Measurements from ENCODE around the gene GATAD2B. TPM values are rescaled to one million over a fixed set of nuclear protein-coding genes. Genes with fewer than 3 reads are reported as not detected.

GATAD2B gene
- total and polyA plus RNA-seq, 2 of the 4 experiments (the other 2 are of a cell fraction) = 3.8 to 6.2 TPM

DNA sequence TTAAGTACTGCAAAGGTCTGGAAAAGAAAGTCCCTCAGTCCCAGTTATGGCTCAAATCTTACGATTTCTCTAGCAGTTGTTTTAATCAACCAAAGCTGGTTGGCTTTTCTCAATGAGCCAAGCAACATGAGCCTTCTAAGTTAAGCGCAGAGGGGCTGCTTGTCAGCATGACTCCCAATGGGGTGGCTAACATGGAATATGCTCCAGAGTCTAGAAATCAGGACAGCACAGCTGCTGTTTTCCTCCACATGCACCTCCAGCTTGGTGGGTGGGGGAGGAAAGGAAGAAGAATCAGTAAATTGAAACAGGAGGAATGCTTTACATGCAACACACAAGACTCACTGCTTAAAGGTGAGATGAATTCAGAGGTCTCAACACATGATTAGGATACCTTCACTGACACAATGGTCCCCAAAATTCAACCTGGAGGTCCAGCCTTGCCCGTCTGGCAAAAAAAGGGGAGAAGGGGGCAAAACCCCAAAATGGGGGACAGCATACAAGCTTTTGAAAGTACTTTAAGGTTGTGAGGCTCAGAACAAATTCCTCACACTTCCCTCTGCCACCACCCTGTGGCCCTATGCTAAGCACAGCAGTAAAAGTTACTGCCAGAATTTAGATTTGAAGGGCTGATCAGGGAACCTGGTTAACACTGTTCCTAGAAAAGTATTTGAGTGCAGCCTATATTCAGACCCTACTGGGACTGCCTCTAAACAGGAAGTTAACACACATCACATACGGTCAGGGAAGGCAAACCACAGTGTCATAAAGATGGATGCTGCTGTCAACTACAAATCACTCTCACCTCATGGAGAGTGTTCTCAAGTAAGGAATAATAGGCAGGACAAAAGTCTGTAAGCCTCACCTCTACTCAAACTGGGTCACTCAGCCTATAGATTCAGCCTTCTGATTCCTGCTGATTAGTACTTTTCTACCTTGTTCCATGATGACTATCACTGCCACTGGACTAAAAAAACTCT is 2.6 kb downstream of the GATAD2B start:
- intact Hi-C loops (cut with micrococcal nuclease) (loop anchor here (2.0 to 10.0 kb wide), 3 partner anchors 38 to 125 kb away; no protein-coding TSS in a partner anchor), in situ Hi-C loops (cut with MboI; ENCODE audit: low sequenced_read_pairs) (no loop called here), dilution Hi-C loops (cut with HindIII; ENCODE audit: low sequenced_read_pairs, unreplicated experiment) (loop anchor here (25.0 kb wide), 1 partner anchor 108 kb away; no protein-coding TSS in a partner anchor)
- Histone ChIP-seq H4K5ac (ENCODE audit: low read depth, low read length) (no peak overlapping the region), H3K23ac (ENCODE audit: low read depth, low read length) (peak overlapping the region; percentile 36), H3K79me1 (ENCODE audit: low read depth in 1 of 2, low read length in 2 of 2) (peaks cover 11 to 69% of the 10 kb centered on the region in 2 experiments; a peak in 3 of 4 replicates), H2BK20ac (ENCODE audit: low read depth, low read length) (no peak overlapping the region), H3K9me3 (ENCODE audit: control insufficient read depth, insufficient read depth, low read length) (no peaks in the 10 kb centered on the region), H3K27ac (ENCODE audit: insufficient read depth, low read length) (no peak overlapping the region), H4K91ac (ENCODE audit: insufficient read depth, low read depth, low read length) (no peak overlapping the region), H2AFZ (replicated peaks; ENCODE audit: low read length, poor library complexity) (no peak overlapping the region), H4K8ac (ENCODE audit: low read depth in 2 of 2, low read length in 2 of 2) (no peak overlapping the region), H3K36me3 (ENCODE audit: control insufficient read depth, insufficient read depth, low read length) (0 out of 2 replicates have a peak, but pooled peaks cover 2% of the 10 kb centered on the region), H3K4me2 (ENCODE audit: low read depth, low read length) (peak overlapping the region; percentile 82), H3K56ac (ENCODE audit: extremely low read depth, insufficient read depth, low read length) (no peak overlapping the region), H2AK9ac (replicated peaks; ENCODE audit: low read depth, low read length, poor library complexity) (no peak overlapping the region), H2BK120ac (ENCODE audit: low read depth, low read length) (no peak overlapping the region), H2AK5ac (ENCODE audit: low read depth, low read length) (no peak overlapping the region), H3K4ac (ENCODE audit: low read depth, low read length) (no peak overlapping the region), H3K14ac (replicated peaks; ENCODE audit: low read depth, low read length) (peak overlapping the region; percentile 4; the same call in 1 of the 2 replicates), H3K4me3 (ENCODE audit: insufficient read depth, low read depth, low read length) (no peak overlapping the region), H3K27me3 (ENCODE audit: control insufficient read depth, insufficient read depth, low read length) (no peaks in the 10 kb centered on the region), H3K9me1 (ENCODE audit: insufficient read depth, low read length) (0 out of 2 replicates have a peak, but pooled peaks cover 9% of the 10 kb centered on the region), H4K20me1 (ENCODE audit: insufficient read depth, low read length) (peaks cover 59% of the 10 kb centered on the region), H2BK15ac (ENCODE audit: low read depth, low read length) (no peak overlapping the region), H3K4me1 (ENCODE audit: control insufficient read depth, insufficient read depth, low read length) (peaks cover 11% of the 10 kb centered on the region), H3K18ac (ENCODE audit: low read depth, low read length) (no peak overlapping the region), H2BK5ac (ENCODE audit: low read depth, low read length, poor library complexity, severe bottlenecking) (no peak overlapping the region), H3K9ac (ENCODE audit: low read depth, low read length) (no peak overlapping the region)
- ChIA-PET POLR2A (ENCODE audit: unreplicated experiment) (no interaction called here), CTCF (interaction anchor here (1.1 to 1.2 kb wide), 2 partner anchors 9 to 10 kb away, joined by 3 read pairs; no protein-coding TSS in a partner anchor)
- 57% methylated on average over 1 of the region's 4 CpGs; no CpG with 5 or more reads in 1 of the 2 experiments for WGBS, 2 experiments (ENCODE audit: extremely low coverage in 2 of 2, insufficient read length in 1 of 2)
- TF ChIP-seq RAD21 (IDR thresholded peaks at IDR 0.05; ENCODE audit: low read length) (peak; percentile 27), CTCF (conservative IDR thresholded peaks at IDR 0.05; ENCODE audit: low read depth, low read length) (peak; percentile 37), POLR2A (IDR thresholded peaks at IDR 0.05; ENCODE audit: low read depth, low read length) (no peak), USF2 (IDR thresholded peaks at IDR 0.05; ENCODE audit: low read depth, low read length) (no peak), RCOR1 (IDR thresholded peaks at IDR 0.05; ENCODE audit: insufficient replicate concordance, low read length) (no peak), BHLHE40 (IDR thresholded peaks at IDR 0.05; ENCODE audit: low read depth, low read length) (no peak), SMC3 (IDR thresholded peaks at IDR 0.05; ENCODE audit: low read depth, low read length) (0 out of 2 replicates have a peak, but pooled peaks have one; percentile 12)
- BruUV-seq (replicated peaks) = no TSS peak
- ATAC-seq (ENCODE audit: low read depth) (no peak), DNase-seq (peak; percentile 42)
